DLD1 (cell line): Measurements from ENCODE around the gene DNAJC5.

Source experiments
- in situ Hi-C: cut with HindIII; loops from 2 replicates; pipeline ENCODE4 v1.10.0; 2017; ENCODE audit warnings: low sequenced_read_pairs

DNAJC5 gene

GRCh38 chr20:63883201-63883593, 11.7 kb upstream of the DNAJC5 start:
- in situ Hi-C loops: no loop called here

- in situ Hi-C loops: no loop called here
Measured at GRCh38 chr20:63884506-63885263, 10.2 kb upstream of the DNAJC5 start.

DNA sequence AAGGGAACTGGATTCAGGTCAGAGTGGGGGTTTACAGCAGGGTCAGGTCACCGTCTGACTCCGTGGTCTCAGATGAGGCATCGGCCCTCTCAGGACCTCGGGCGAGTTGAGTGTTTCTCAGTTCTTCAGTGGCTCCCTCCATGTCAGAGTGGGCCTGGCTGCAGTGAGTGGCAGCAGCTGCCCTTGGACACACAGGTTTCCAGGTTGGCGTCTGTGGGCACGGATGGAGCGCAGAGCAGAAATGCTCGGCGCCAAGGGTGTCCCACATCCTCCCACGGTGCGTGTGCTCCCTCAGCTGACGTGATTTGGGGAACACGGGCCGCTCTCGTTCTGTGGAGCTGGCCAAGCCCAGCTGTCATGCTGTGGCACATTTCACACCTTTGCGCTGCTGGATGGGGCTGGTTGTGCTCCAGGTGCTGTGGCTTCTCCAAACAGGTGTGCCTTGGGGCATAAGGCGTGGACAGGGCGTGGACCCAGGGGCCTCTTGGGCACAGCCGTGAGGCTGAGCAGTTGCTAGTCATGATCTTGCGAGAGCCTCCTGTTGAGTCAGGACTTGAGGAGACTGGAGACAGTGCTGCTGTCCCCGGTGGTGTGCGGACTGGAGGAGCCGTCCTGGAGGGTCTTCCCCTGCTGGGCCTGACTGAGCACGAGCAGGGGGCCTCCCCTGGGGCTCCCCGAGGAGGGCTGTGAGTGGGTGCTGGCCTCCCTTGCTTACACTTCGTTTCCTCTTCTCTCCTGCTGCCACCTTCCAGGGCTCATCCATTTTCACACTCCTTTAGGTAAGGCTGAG, 9.5 kb upstream of the DNAJC5 start:
- in situ Hi-C loops: no loop called here

DNA sequence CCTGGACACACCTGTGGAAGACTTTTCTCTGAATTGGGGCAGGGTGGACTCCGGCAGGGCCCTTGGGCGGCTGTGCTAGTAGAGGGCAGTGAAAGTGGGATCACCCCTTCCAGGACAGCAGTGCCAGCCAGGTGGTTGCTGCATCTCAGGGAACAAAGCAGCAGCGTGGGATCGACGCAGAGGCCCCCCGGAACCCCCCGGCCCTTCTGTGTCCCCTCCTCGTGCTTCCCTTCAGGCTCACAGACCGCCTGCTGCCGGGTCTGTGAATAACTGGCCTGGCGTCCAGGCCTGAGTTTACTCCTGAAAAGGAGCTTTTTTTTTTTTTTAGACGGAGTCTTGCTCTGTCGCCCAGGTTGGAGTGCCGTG, 8.9 kb upstream of the DNAJC5 start:
- in situ Hi-C loops: no loop called here

GRCh38 chr20:63886921-63887320, 8.0 kb upstream of the DNAJC5 start:
- in situ Hi-C loops: no loop called here

DNA sequence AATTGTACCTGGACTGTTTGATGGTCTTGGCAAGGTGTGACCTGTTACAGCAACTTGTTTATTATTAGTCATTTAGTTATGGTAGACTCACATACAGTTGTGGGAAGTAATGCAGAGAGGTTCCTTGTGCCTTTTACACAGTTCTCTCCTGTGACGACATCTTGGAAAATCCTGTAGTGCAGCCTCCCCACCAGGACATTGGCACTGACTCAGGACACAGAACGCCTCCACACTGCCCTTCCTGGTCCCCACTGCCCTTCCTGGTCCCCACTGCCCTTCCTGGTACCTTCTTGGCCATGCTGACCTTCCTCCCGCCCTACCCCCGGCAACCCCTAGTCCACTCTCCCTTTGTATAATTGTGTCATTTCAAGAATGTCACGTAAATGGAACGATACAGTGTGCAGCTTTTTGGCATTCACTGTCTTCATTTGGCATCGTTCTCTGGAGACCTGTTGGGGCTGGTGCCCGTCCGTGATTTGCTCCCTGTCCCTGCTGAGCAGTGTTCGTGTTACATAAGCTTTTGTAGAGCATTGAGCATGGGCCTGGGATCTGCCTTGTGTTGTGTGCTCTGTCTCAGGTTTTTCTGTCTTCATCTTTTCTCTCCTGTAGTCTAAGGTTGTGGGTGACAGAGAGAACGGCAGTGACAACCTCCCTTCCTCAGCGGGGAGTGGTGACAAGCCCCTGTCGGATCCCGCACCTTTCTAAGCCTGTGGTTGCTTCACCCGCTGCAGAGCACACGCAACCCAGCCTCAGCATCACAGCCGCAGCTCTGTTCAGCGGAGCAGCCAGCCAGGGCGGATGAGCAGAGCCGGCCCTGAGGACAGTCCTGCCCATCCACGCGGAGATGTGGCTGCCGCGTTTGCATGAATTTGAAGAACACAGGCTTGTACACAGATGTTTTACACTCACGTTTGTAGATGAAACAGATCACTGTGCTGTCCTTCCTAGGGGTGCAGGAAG, 5.4 kb upstream of the DNAJC5 start:
- in situ Hi-C loops: no loop called here

DNA sequence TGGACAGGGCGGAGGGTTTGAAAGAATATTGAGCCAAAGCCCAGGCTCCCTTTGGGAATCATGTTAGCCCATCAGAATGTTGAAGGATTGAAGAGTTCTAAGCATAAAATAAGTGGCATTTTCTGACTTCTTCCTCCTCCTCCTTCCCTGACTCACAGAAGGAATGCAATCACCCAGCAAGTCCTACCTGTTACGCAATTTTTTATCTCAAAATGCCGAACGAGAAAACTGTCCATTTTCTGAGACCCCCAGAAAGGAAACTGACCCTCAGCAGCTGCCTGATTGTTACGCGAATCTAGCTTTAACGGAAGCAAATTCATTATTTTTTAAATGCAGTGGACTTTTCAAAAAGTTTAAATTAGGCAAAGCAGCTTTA, 4.7 kb upstream of the DNAJC5 start:
- in situ Hi-C loops: no loop called here

DNA sequence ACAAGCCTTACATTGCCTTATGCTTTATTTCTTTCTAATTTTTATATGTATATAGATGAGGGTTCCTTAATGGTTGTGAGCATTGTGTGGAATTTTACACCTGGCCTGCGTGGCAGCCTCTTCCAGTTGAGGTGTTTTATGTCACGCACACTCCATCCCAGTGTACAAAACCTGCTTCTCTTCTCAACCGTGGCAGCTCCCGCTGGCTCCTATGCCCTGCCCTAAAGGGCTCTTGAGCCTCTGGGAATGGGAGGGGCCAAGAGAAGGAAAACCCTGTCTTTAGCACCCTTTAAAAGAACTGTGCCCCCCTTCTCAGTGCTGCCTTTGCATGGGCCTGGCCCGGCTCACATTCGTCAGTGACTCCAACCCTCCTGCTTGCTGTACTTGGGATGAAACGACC, 4.3 kb upstream of the DNAJC5 start:
- in situ Hi-C loops: no loop called here

DNA sequence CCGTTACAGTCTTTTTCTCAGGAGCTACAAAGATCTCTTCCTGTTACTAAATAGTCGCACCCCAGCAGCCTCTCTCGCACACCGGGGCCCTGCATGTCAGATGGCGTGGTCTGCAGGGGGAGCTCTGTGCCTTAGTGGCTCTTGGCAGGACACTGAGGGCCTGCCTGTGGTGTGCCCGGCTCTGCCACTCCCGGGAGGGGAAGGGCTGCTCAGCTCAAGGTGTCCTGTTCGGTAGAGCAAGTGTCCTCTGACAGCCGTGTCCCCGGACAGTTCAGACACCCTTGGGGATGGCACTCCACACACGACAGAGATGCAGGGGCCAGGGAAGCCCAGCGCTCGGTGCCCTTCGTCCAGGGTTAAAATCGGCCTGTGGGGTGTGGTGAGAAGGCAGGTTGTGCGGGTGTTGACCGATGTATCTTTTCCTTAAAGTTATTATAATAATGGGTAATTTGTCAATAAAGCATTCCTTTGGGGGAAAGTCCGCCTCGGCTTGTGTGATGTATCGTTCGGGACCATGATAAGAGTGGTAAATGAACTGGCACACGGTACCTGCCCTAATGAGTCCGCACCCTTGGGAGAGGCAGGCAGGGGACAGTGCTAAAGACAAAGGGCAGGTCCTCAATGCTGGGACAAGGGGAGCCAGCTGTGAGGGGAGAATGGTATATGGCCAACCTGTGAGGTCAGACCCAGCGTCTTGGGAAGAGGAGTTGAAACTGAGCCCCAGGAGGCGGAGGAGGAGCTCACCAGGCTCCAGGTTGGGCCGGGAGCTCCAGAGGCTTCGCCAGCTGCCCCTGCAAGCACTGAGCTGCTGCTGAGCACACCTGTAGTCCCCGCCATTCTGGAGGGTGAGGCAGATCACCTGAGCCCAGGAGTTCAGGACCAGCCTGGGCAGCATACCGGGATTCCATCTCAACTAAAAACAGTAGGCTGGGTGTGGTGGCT, 3.6 kb upstream of the DNAJC5 start:
- in situ Hi-C loops: no loop called here

DNA sequence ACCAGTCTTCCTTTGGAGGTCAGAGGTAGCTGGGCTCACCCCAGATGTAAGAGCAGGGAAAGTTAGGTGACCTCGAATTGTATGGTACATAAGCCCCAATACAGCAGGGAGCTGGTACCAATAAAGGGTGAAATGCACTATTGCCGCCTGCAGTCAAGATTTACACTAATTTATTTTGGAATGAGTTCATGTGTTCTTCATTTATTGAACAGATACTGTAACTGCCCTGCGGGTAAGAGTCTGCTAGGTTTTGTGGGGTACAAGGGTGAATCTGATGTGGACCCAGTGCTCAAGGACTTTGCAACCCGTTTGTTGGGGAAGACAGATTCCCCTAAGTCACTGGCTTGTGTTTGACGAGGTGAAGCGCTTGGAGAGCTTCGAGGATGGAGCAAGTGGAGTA, 2.5 kb upstream of the DNAJC5 start:
- in situ Hi-C loops: no loop called here

DNA sequence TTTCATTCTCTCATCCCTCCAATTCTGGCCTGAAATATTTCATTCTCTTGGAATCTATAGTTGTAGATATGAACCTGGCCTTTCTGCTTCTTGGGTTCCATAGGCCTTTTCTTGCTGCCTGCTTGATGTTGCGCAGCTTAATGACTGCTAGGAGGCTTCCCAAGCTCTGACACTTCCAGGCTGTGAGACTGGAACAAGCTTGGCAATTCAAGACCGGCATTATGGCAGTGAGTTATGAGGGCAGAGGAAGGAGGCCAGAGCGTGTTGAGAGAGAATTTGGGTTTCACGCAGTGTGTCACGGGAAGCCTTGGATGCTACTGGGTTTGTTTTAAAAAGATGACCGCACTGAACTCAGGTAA, 948 bp upstream of the DNAJC5 start:
- in situ Hi-C loops: no loop called here

DNA sequence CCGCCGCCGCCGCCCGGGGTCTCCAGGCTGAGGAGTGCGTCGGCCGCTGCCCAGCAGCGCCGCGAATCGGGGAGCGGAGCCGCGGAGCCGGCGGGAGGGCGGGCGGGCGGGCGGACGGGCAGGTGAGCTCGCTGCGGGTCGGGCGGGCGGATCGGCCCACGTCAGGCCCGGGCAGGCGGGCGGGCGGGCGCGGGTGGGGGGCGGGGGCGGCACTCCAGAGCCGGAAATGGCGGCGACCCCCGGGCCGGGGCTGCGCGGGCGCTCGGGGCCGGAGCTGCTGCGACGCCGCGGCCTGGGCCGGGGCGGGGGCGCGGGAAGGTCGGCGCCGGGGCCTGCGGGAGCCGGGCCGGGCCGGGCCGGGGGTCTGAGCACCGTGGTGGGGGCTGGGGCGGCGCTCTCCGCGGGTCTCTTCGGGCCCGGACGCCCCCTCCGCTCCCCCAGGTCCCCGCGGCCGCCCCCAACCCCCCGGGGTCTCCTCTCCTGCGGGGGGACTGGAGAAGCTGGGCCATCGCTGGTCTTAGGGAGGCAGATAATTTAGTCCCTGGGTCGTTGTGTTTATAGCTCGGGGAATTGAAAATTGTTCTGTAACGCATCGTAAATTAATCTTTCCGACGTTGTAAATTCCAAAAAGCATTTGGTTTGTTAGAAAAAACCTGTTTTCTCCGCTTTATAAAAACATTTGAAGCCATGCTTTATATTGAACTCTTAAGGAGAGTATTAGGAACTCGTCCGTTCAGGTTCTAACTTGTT, 451 bp downstream of the DNAJC5 start:
- in situ Hi-C loops: no loop called here

DNA sequence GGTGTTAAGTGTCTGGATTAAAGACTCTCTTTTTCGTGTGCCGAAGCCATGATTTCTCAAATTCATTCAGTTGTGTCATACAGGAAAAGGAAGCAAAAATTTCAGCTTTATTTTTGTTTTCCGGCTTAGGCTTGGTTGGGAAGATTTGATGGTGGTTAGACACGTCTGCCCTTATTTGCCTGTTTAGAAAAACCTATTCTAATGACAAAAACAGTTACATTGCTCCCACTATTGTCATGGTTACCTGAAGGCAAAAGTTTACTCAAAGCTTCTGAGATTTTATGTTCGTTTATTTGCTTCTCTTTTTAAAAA, 982 bp downstream of the DNAJC5 start:
- in situ Hi-C loops: no loop called here

DNA sequence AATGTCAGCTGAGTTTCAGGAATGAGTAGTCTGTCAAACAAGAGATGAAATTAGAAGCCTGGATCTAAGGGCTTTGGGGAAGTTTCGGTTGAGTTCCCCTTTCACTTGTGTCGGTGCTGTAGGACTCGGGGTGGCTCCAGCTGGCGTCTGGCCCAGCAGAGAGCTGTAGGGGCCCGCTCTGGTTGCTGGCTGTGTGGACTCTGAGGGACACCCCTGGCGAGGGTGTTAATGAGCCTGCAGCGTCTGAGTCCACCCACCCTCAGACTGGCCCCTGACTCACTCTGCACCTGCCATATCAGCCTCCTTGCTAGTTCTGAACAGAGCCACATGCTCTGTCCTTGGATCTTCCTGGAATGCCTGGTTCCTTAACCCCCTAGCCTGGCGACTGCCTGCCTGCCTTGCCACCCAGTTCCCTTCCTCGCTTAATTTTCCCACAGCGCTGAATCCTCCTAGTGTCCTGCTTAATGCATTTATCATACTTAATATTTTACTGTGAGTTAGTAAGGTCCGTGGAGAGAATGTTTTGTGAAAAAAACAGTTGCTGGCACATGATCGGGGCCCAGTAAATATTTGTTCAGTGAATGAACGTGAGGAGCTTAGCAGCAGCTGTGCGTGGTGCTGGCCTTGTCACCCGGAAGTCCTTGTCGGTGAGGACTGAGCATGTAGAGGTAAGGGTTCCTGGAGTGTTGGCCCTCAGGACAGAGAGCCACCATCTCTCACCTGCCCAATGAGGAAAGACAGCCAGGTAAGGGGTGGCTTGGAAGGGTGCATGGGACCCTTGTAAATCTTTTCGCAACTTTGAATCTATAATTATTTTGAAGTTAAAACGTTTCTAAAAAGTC, 1.6 kb downstream of the DNAJC5 start:
- in situ Hi-C loops: no loop called here

DNA sequence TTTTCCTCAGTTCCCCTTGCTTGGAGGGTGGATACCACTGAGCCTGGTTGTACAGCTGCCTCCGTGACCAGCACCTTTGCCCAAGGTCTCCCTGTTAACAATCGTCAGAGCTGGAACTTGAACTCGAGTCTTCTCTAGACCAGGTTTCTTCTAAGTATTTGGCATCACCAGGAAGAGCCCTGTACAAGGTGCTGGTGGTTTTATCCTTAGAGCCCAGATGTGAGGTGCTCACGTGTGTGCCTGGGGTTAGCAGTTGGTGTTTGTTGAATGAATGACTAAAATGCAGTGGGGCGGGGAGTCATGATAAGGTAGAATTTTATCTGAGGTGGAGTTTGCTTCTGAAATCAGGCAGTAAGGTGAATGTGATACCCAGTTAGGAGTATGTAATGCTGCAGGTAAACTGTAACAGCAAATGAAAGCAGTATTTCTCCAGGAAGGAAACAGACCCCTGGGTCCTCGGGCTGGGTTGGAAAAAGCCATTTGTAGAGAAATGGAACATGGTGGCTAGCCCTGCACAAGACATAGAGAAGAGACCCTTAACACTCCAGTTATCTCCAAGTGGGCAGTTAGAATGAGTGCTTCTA, 3.1 kb downstream of the DNAJC5 start:
- in situ Hi-C loops: no loop called here

GRCh38 chr20:63898882-63899558, 4.1 kb downstream of the DNAJC5 start:
- in situ Hi-C loops: no loop called here

DNA sequence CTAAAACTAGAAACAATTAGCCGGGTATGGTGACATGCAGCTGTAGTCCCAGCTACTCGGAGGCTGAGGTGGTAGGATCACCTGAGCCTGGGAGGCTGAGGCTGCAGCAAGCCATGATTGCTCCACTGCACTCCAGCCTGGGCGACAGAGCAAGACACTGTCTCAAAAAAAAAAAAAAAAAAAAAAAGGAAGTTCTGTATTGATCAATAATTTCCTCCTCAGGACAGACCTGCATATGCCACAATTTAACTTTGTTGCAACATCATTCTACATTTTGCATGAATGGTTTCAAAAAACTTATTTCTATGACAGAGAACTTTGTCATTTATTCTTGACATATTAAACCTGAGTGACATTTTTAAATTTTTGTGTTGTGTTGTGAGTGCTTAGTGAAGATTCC, 5.5 kb downstream of the DNAJC5 start:
- in situ Hi-C loops: no loop called here
